ENCODE measurements around the gene GRK2. TPM values are rescaled to one million over a fixed set of nuclear protein-coding genes. Genes with fewer than 3 reads are reported as not detected.

The GRK2 gene
- total and polyA plus RNA-seq, 2 of the 13 experiments (the other 11 are each of a cell fraction or from before 2014, with no cell fraction given): 31.3 to 42.4 TPM

DNA sequence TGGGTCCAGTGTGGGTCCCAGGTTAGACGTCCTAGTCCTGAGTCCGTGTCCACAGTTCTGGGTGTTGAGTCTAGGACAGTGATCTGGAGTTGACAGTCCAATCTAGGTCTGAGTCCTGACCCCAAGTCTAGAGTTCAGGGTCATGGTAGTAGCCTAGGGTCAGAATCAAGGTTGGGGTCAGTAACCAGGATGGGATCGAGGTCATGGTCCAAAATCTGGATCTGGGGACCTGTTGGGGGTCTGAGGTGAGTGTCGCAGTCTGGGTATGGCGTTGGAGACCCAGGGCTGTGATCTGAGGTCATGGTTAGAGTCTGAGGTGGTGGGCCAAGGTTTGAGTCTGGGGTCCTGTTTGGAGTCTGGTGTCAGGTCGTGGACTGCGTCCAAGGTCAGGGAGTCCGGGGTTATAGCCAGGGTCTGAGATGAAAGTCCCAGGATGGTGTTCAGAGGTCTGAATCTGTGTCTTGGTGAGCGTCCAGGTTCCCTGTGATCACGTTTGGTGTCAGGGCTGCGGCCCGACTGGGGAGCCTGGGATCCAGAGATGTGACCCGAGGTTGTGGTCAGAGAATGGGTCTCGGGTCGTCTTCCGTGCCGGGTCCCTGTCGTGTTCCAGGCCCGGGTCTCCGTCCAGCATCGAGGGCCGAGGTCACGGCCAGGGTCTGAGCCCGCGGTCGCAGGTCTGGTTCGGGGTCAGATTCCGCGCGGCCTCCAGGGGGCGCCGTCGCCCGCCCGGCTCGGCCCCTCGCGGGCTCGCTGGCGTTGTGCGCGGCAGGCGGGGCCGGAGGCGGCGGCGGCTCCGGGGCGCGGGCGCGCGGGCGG, 432 bp upstream of the GRK2 start:
- 21% methylated on average over 9 of the region's 54 CpGs for WGBS (ENCODE audit: low lambda C conversion rate)
- H4K20me1 ChIP-seq (ENCODE audit: insufficient read depth, low read length): peaks cover 12% of the 10 kb centered on the region
- H3K4me2 ChIP-seq (ENCODE audit: low read depth, low read length): peak overlapping the region; percentile 94
- no TSS peak for BruUV-seq (replicated peaks)
- peak overlapping the region; percentile 39; the same call in 1 of the 2 replicates for H3K9ac ChIP-seq (ENCODE audit: insufficient read depth, low read depth, low read length)
- peaks cover 40% of the 10 kb centered on the region for H3K79me2 ChIP-seq (ENCODE audit: insufficient read depth, low read length)
- peak overlapping the region; percentile 46 for H2AFZ ChIP-seq (ENCODE audit: low read length)
- H3K27me3 ChIP-seq (ENCODE audit: control insufficient read depth in 1 of 2, insufficient read depth in 2 of 2, low read length in 2 of 2): no peaks in the 10 kb centered on the region
- POLR2A ChIA-PET: interaction anchor here (1.0 to 4.5 kb wide), 4 partner anchors 22 to 52 kb away, joined by 3 to 19 read pairs (median 4); partner anchors contain the start of gene ANKRD13D
- no peaks in the 10 kb centered on the region for H3K9me3 ChIP-seq (ENCODE audit: low read length)
- H3K4me3 ChIP-seq (replicated peaks in 1 of 3; ENCODE audit: insufficient read depth in 1 of 3, low read depth in 2 of 3, low read length in 3 of 3): peak overlapping the region; percentile 43 to 65 (median 49); a peak in 5 of 6 replicates
- intact Hi-C loops (cut with micrococcal nuclease; ENCODE audit: unreplicated experiment) (no loop called here), in situ Hi-C loops (cut with HindIII; ENCODE audit: extremely low pct_ligation_motif_present, low pct_unique_long_range_greater_than_20kb) (no loop called here)
- no peak for FAIRE-seq
- H3K27ac ChIP-seq (ENCODE audit: extremely low read length, insufficient read depth, low read length): no peak overlapping the region
- peak; percentile 44 for DNase-seq (ENCODE audit: low spot score)
- peaks cover 1 to 30% of the 10 kb centered on the region in 2 experiments; a peak in 3 of 5 replicates for H3K36me3 ChIP-seq (replicated peaks in 1 of 2; ENCODE audit: control insufficient read depth in 1 of 2, insufficient read depth in 2 of 2, low read length in 2 of 2)
- peak; percentile 51 for ATAC-seq
- CTCF ChIA-PET (ENCODE audit: low intra/inter-chr PET ratio, low total read pairs): interaction anchor here (1.6 to 2.4 kb wide), 2 partner anchors 23 to 52 kb away, joined by 5 to 25 read pairs; partner anchors contain the start of gene ANKRD13D
- peaks cover 73% of the 10 kb centered on the region for H3K4me1 ChIP-seq (ENCODE audit: insufficient read depth, low read length)
- TF ChIP-seq ZNF749 (CRISPR knock-in tag; IDR thresholded peaks at IDR 0.05; ENCODE audit: borderline replicate concordance) (no peak), ZFY (CRISPR knock-in tag; IDR thresholded peaks at IDR 0.05) (peak; percentile 69; the same call in 1 of the 2 replicates), ZBTB7A (CRISPR knock-in tag; IDR thresholded peaks at IDR 0.05) (peak; percentile 65; the same call in 1 of the 2 replicates), ZNF567 (CRISPR knock-in tag; IDR thresholded peaks at IDR 0.05; ENCODE audit: borderline replicate concordance) (0 out of 2 replicates have a peak, but pooled peaks have one; percentile 43), SKI (IDR thresholded peaks at IDR 0.05; ENCODE audit: partially characterized antibody) (peak; percentile 62), NRL (CRISPR knock-in tag; IDR thresholded peaks at IDR 0.05; ENCODE audit: borderline replicate concordance) (peak; percentile 71), HMGXB4 (CRISPR knock-in tag; IDR thresholded peaks at IDR 0.05; ENCODE audit: borderline replicate concordance in 1 of 2, low read depth in 1 of 2) (peak; percentile 66 to 80; a peak in 2 of 4 replicates), POGK (CRISPR knock-in tag; conservative IDR thresholded peaks at IDR 0.05) (0 out of 2 replicates have a peak, but pooled peaks have one; percentile 53), GABPA (IDR thresholded peaks at IDR 0.05; ENCODE audit: low read depth, low read length) (no peak), GABPA (CRISPR knock-in tag; IDR thresholded peaks at IDR 0.05; ENCODE audit: low read depth) (no peak), HDAC1 (CRISPR knock-in tag; IDR thresholded peaks at IDR 0.05) (peak; percentile 41; the same call in 1 of the 2 replicates), ZBTB21 (CRISPR knock-in tag; IDR thresholded peaks at IDR 0.05) (no peak), ZNF691 (CRISPR knock-in tag; IDR thresholded peaks at IDR 0.05; ENCODE audit: borderline replicate concordance, low read depth) (peak; percentile 20; the same call in 1 of the 2 replicates), MED1 (CRISPR knock-in tag; IDR thresholded peaks at IDR 0.05) (peak; percentile 45; the same call in 1 of the 2 replicates), GTF3A (CRISPR knock-in tag; conservative IDR thresholded peaks at IDR 0.05) (0 out of 2 replicates have a peak, but pooled peaks have one; percentile 13)
- TF ChIP-seq, protein P1, sequence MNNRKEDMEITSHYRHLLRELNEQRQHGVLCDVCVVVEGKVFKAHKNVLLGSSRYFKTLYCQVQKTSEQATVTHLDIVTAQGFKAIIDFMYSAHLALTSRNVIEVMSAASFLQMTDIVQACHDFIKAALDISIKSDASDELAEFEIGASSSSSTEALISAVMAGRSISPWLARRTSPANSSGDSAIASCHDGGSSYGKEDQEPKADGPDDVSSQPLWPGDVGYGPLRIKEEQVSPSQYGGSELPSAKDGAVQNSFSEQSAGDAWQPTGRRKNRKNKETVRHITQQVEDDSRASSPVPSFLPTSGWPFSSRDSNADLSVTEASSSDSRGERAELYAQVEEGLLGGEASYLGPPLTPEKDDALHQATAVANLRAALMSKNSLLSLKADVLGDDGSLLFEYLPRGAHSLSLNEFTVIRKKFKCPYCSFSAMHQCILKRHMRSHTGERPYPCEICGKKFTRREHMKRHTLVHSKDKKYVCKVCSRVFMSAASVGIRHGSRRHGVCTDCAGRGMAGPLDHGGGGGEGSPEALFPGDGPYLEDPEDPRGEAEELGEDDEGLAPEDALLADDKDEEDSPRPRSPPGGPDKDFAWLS (CRISPR knock-in tag; IDR thresholded peaks at IDR 0.05; ENCODE audit: borderline replicate concordance): no peak

Data from HepG2 (cell line).